Measurements from ENCODE around the gene PCGF3.

GRCh38 chr4:819401-820229 is 114.0 kb downstream of the PCGF3 start:
- TF ChIP-seq, protein P1, sequence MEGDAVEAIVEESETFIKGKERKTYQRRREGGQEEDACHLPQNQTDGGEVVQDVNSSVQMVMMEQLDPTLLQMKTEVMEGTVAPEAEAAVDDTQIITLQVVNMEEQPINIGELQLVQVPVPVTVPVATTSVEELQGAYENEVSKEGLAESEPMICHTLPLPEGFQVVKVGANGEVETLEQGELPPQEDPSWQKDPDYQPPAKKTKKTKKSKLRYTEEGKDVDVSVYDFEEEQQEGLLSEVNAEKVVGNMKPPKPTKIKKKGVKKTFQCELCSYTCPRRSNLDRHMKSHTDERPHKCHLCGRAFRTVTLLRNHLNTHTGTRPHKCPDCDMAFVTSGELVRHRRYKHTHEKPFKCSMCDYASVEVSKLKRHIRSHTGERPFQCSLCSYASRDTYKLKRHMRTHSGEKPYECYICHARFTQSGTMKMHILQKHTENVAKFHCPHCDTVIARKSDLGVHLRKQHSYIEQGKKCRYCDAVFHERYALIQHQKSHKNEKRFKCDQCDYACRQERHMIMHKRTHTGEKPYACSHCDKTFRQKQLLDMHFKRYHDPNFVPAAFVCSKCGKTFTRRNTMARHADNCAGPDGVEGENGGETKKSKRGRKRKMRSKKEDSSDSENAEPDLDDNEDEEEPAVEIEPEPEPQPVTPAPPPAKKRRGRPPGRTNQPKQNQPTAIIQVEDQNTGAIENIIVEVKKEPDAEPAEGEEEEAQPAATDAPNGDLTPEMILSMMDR (IDR thresholded peaks at IDR 0.05) = no peak
- no peak for TF ChIP-seq POLR2A (IDR thresholded peaks at IDR 0.05)

All from testis (tissue), 2 donors.